ENCODE results near the gene IFT57.

IFT57 gene

GRCh38 chr3:108241721-108242120, 19.5 kb upstream of the IFT57 start:
- no peak for TF ChIP-seq CEBPB (IDR thresholded peaks at IDR 0.05)
- no peak for TF ChIP-seq EGR1 (IDR thresholded peaks at IDR 0.05)
- TF ChIP-seq CREB1 (IDR thresholded peaks at IDR 0.05; ENCODE audit: low read depth) = no peak
- no peak for TF ChIP-seq TAF1 (IDR thresholded peaks at IDR 0.05; ENCODE audit: low read depth)
- no peak for TF ChIP-seq TCF12 (IDR thresholded peaks at IDR 0.05; ENCODE audit: low read depth)
- TF ChIP-seq NFIC (IDR thresholded peaks at IDR 0.05) = no peak
- TF ChIP-seq EP300 (IDR thresholded peaks at IDR 0.05; ENCODE audit: borderline replicate concordance) = no peak
- TF ChIP-seq USF1 (IDR thresholded peaks at IDR 0.05) = no peak
- no peak for TF ChIP-seq REST (IDR thresholded peaks at IDR 0.05; ENCODE audit: low read depth)
- TF ChIP-seq MAX (IDR thresholded peaks at IDR 0.05) = no peak
- no peak for TF ChIP-seq ZBTB7A (IDR thresholded peaks at IDR 0.05; ENCODE audit: low read depth)
- no peak for TF ChIP-seq YY1 (IDR thresholded peaks at IDR 0.05; ENCODE audit: low read depth)

- TF ChIP-seq MAX (IDR thresholded peaks at IDR 0.05) = no peak
- TF ChIP-seq EP300 (IDR thresholded peaks at IDR 0.05; ENCODE audit: borderline replicate concordance) = no peak
- TF ChIP-seq FOXM1 (IDR thresholded peaks at IDR 0.05; ENCODE audit: borderline replicate concordance, low read depth) = no peak
- no peak for TF ChIP-seq CEBPB (IDR thresholded peaks at IDR 0.05)
- no peak for TF ChIP-seq RAD21 (IDR thresholded peaks at IDR 0.05; ENCODE audit: low read depth)
- TF ChIP-seq TCF12 (IDR thresholded peaks at IDR 0.05; ENCODE audit: low read depth) = no peak
Measured at GRCh38 chr3:108241146-108241545, 18.9 kb upstream of the IFT57 start.

- no peak for TF ChIP-seq RAD21 (IDR thresholded peaks at IDR 0.05; ENCODE audit: low read depth)
Measured at GRCh38 chr3:108239082-108239481, 16.9 kb upstream of the IFT57 start.

GRCh38 chr3:108235290-108235689, 13.1 kb upstream of the IFT57 start:
- TF ChIP-seq EGR1 (IDR thresholded peaks at IDR 0.05) = no peak
- no peak for TF ChIP-seq MAX (IDR thresholded peaks at IDR 0.05)
- no peak for TF ChIP-seq CREB1 (IDR thresholded peaks at IDR 0.05; ENCODE audit: low read depth)
- no peak for TF ChIP-seq NFIC (IDR thresholded peaks at IDR 0.05)
- TF ChIP-seq TAF1 (IDR thresholded peaks at IDR 0.05; ENCODE audit: low read depth) = no peak

GRCh38 chr3:108234387-108234957, 12.2 kb upstream of the IFT57 start:
- TF ChIP-seq CEBPB (IDR thresholded peaks at IDR 0.05) (no peak), USF1 (IDR thresholded peaks at IDR 0.05) (no peak), MAX (IDR thresholded peaks at IDR 0.05) (no peak), NFIC (IDR thresholded peaks at IDR 0.05) (no peak), REST (IDR thresholded peaks at IDR 0.05; ENCODE audit: low read depth) (no peak), CREB1 (IDR thresholded peaks at IDR 0.05; ENCODE audit: low read depth) (no peak)

GRCh38 chr3:108228286-108228685, 6.1 kb upstream of the IFT57 start:
- no peak for TF ChIP-seq CEBPB (IDR thresholded peaks at IDR 0.05)
- TF ChIP-seq MAX (IDR thresholded peaks at IDR 0.05) = no peak
- no peak for TF ChIP-seq YY1 (IDR thresholded peaks at IDR 0.05; ENCODE audit: low read depth)
- TF ChIP-seq NFIC (IDR thresholded peaks at IDR 0.05) = no peak
- TF ChIP-seq TAF1 (IDR thresholded peaks at IDR 0.05; ENCODE audit: low read depth) = no peak
- TF ChIP-seq REST (IDR thresholded peaks at IDR 0.05; ENCODE audit: low read depth) = no peak
- no peak for TF ChIP-seq ZBTB7A (IDR thresholded peaks at IDR 0.05; ENCODE audit: low read depth)
- TF ChIP-seq TCF12 (IDR thresholded peaks at IDR 0.05; ENCODE audit: low read depth) = no peak
- TF ChIP-seq CREB1 (IDR thresholded peaks at IDR 0.05; ENCODE audit: low read depth) = no peak
- TF ChIP-seq TEAD4 (IDR thresholded peaks at IDR 0.05) = no peak
- no peak for TF ChIP-seq USF1 (IDR thresholded peaks at IDR 0.05)
- TF ChIP-seq FOXM1 (IDR thresholded peaks at IDR 0.05; ENCODE audit: borderline replicate concordance, low read depth) = no peak
- TF ChIP-seq RAD21 (IDR thresholded peaks at IDR 0.05; ENCODE audit: low read depth) = no peak
- no peak for TF ChIP-seq EP300 (IDR thresholded peaks at IDR 0.05; ENCODE audit: borderline replicate concordance)
- no peak for TF ChIP-seq EGR1 (IDR thresholded peaks at IDR 0.05)

Data from Ishikawa (cell line).